Lower lobe of right lung (tissue), 2 donors: ENCODE data around the gene NFATC2. TPM values are rescaled to one million over a fixed set of nuclear protein-coding genes. Genes with fewer than 3 reads are reported as not detected.

Source experiments
- ATAC-seq, 2 donors: fragments of 200-7000 bp; cut with Tn5 transposase; one replicate each; pipeline ENCODE4 v1.9.1; 2020 to 2022; ENCODE audit warnings: mild to moderate bottlenecking in 2 of 2, moderate library complexity in 2 of 2
- DNase-seq: peaks from one replicate; pipeline ENCODE4 v3.0.0-alpha.2; 2020
- H3K27ac ChIP-seq: fragments of 200-600 bp; one replicate; pipeline ENCODE4 v1.8.0; 2022
- H3K27me3 ChIP-seq: fragments of 200-600 bp; one replicate; pipeline ENCODE4 v1.8.0; 2022; ENCODE audit warnings: low read depth
- H3K36me3 ChIP-seq: fragments of 200-600 bp; one replicate; pipeline ENCODE4 v1.8.0; 2022; ENCODE audit warnings: mild to moderate bottlenecking
- H3K4me1 ChIP-seq: fragments of 200-600 bp; one replicate; pipeline ENCODE4 v1.8.0; 2022
- H3K4me3 ChIP-seq: fragments of 200-600 bp; one replicate; pipeline ENCODE4 v1.8.0; 2022; ENCODE audit warnings: mild to moderate bottlenecking
- H3K9me3 ChIP-seq: fragments of 200-600 bp; one replicate; pipeline ENCODE4 v1.8.0; 2022
- CTCF ChIP-seq: fragments of 200-600 bp; IDR thresholded peaks from one replicate; pipeline ENCODE4 v1.8.0; 2022; ENCODE audit warnings: antibody characterized with exemption, mild to moderate bottlenecking
- intact Hi-C: fragments of 100-400 bp; cut with DNase I; formaldehyde crosslinking; loops from one replicate; pipeline ENCODE4 v1.11.0; 2022
- total RNA-seq: library from RNA; stranded (reverse); fragmentation: NEBNext Ultra II Directional; extraction: Animal tissue kit (Norgen Biotek cat#: 25700); gene quantifications from one replicate; pipeline ENCODE4 v1.2.1, GENCODE V29; 2021
- donor health status: DM: no; HTN: yes; CAD: no; lungs with severe emphysema.

NFATC2 gene
- total RNA-seq, 1 donor from 2014 or later, result 6.6 TPM

- no peaks in the 10 kb centered on the region for H3K27me3 ChIP-seq
- intact Hi-C loops, result no loop called here
- H3K36me3 ChIP-seq, result no peaks in the 10 kb centered on the region
- H3K4me1 ChIP-seq, result no peaks in the 10 kb centered on the region
- DNase-seq (no peak), ATAC-seq (no peak)
- H3K27ac ChIP-seq, result no peak overlapping the region
- no peaks in the 10 kb centered on the region for H3K9me3 ChIP-seq
- no peak overlapping the region for H3K4me3 ChIP-seq
- no peak for TF ChIP-seq CTCF
These were observed 182.6 kb downstream of the NFATC2 start for GRCh38 chr20:51359947-51360346.

- TF ChIP-seq CTCF, result no peak
- ATAC-seq (no peak), DNase-seq (no peak)
- no peak overlapping the region for H3K4me3 ChIP-seq
- H3K36me3 ChIP-seq, result no peaks in the 10 kb centered on the region
- H3K9me3 ChIP-seq, result no peaks in the 10 kb centered on the region
- intact Hi-C loops, result no loop called here
- H3K27ac ChIP-seq, result no peak overlapping the region
- no peaks in the 10 kb centered on the region for H3K4me1 ChIP-seq
- H3K27me3 ChIP-seq, result no peaks in the 10 kb centered on the region
These were observed 183.1 kb downstream of the NFATC2 start for GRCh38 chr20:51359401-51359800.

- no peaks in the 10 kb centered on the region for H3K36me3 ChIP-seq
- H3K9me3 ChIP-seq, result no peaks in the 10 kb centered on the region
- ATAC-seq (no peak), DNase-seq (no peak)
- no peak overlapping the region for H3K4me3 ChIP-seq
- TF ChIP-seq CTCF, result no peak
- no peaks in the 10 kb centered on the region for H3K27me3 ChIP-seq
- no peaks in the 10 kb centered on the region for H3K4me1 ChIP-seq
- no peak overlapping the region for H3K27ac ChIP-seq
- intact Hi-C loops, result no loop called here
These were observed 184.3 kb downstream of the NFATC2 start for GRCh38 chr20:51358032-51358724.

- Histone ChIP-seq H3K4me3 (no peak overlapping the region), H3K9me3 (no peaks in the 10 kb centered on the region), H3K4me1 (no peaks in the 10 kb centered on the region), H3K27me3 (no peaks in the 10 kb centered on the region), H3K36me3 (no peaks in the 10 kb centered on the region), H3K27ac (no peak overlapping the region)
- intact Hi-C loops, result no loop called here
- no peak for TF ChIP-seq CTCF
- DNase-seq, result no peak
- no peak for ATAC-seq
These were observed 185.0 kb downstream of the NFATC2 start for GRCh38 chr20:51357543-51357942.

GRCh38 chr20:51356871-51357270 lies 185.6 kb downstream of the NFATC2 start:
- no peaks in the 10 kb centered on the region for H3K4me1 ChIP-seq

More at GRCh38 chr20:51356871-51357270, 185.6 kb downstream of the NFATC2 start:
- Histone ChIP-seq H3K9me3 (no peaks in the 10 kb centered on the region), H3K27ac (no peak overlapping the region), H3K27me3 (no peaks in the 10 kb centered on the region), H3K36me3 (no peaks in the 10 kb centered on the region), H3K4me3 (no peak overlapping the region)
- DNase-seq, result no peak
- ATAC-seq, result no peak
- TF ChIP-seq CTCF, result no peak
- intact Hi-C loops, result no loop called here
